Astrocyte (in vitro differentiated cells and primary cell): ENCODE results near the gene CRHR2. TPM values are rescaled to one million over a fixed set of nuclear protein-coding genes. Genes with fewer than 3 reads are reported as not detected.

ENCODE experiments used
- DNase-seq: peaks from one replicate; pipeline ENCODE4 v3.0.0-alpha.2; 2010; ENCODE audit warnings: low read depth
- FAIRE-seq: peaks from 2 replicates; lab custom pipeline; 2011; peaks lifted over from hg19 to GRCh38; lab: Jason Lieb, UNC
- H2AFZ ChIP-seq: 2 replicates; pipeline ENCODE4 v1.6.0; 2012; ENCODE audit warnings: low read depth, low read length, inconsistent platforms
- H3K27ac ChIP-seq: 2 replicates; pipeline ENCODE4 v1.5.1; 2011; ENCODE audit warnings: low read depth, low read length, inconsistent platforms
- H3K27me3 ChIP-seq: 2 replicates; pipeline ENCODE4 v1.6.0; 2011; ENCODE audit warnings: low read length, inconsistent platforms; ENCODE audit not compliant: insufficient read depth
- H3K36me3 ChIP-seq: 2 replicates; pipeline ENCODE4 v1.5.1; 2011; ENCODE audit warnings: low read length, inconsistent platforms; ENCODE audit not compliant: insufficient read depth
- H3K4me1 ChIP-seq: 2 replicates; pipeline ENCODE4 v1.5.1; 2011; ENCODE audit warnings: low read length, inconsistent platforms; ENCODE audit not compliant: insufficient read depth
- H3K4me2 ChIP-seq: 2 replicates; pipeline ENCODE4 v1.6.0; 2012; ENCODE audit warnings: low read length, inconsistent platforms
- H3K4me3 ChIP-seq: 2 replicates; pipeline ENCODE4 v1.5.1; 2011; ENCODE audit warnings: low read depth, mild to moderate bottlenecking, low read length, inconsistent platforms; ENCODE audit not compliant: insufficient read depth
- H3K79me2 ChIP-seq: 2 replicates; pipeline ENCODE4 v1.6.0; 2012; ENCODE audit warnings: mild to moderate bottlenecking, low read length, inconsistent platforms; ENCODE audit not compliant: insufficient read depth
- H3K9ac ChIP-seq: 2 replicates; pipeline ENCODE4 v1.6.0; 2012; ENCODE audit warnings: mild to moderate bottlenecking, low read length, inconsistent platforms
- H3K9me3 ChIP-seq: 2 replicates; pipeline ENCODE4 v1.5.1; 2012; ENCODE audit warnings: low read depth, mild to moderate bottlenecking, low read length, inconsistent platforms; ENCODE audit not compliant: insufficient read depth
- H4K20me1 ChIP-seq: 2 replicates; pipeline ENCODE4 v1.6.0; 2012; ENCODE audit warnings: low read length, inconsistent platforms; ENCODE audit not compliant: insufficient read depth
- H3K27ac Mint-ChIP-seq: one replicate; pipeline ENCODE4 v1.8.0; 2021; ENCODE audit warnings: mild to moderate bottlenecking, mixed read lengths; ENCODE audit not compliant: unreplicated experiment
- H3K27me3 Mint-ChIP-seq: one replicate; pipeline ENCODE4 v1.8.0; 2021; ENCODE audit warnings: low read depth, mixed read lengths; ENCODE audit not compliant: unreplicated experiment
- H3K36me3 Mint-ChIP-seq: one replicate; pipeline ENCODE4 v1.8.0; 2021; ENCODE audit warnings: low read depth, mixed read lengths; ENCODE audit not compliant: unreplicated experiment
- H3K4me1 Mint-ChIP-seq: one replicate; pipeline ENCODE4 v1.8.0; 2021; ENCODE audit warnings: low read depth, mixed read lengths; ENCODE audit not compliant: unreplicated experiment
- H3K4me3 Mint-ChIP-seq: one replicate; pipeline ENCODE4 v1.8.0; 2021; ENCODE audit warnings: mild to moderate bottlenecking, moderate library complexity, mixed read lengths; ENCODE audit not compliant: unreplicated experiment
- H3K9me3 Mint-ChIP-seq: one replicate; pipeline ENCODE4 v1.8.0; 2021; ENCODE audit warnings: mild to moderate bottlenecking, mixed read lengths; ENCODE audit not compliant: unreplicated experiment
- CTCF ChIP-seq: IDR thresholded peaks from 2 replicates; pipeline ENCODE4 v1.5.1; 2011; ENCODE audit warnings: low read depth, mild to moderate bottlenecking, inconsistent platforms, low read length, moderate library complexity; ENCODE audit not compliant: insufficient read depth
- EZH2 ChIP-seq: IDR thresholded peaks from 2 replicates; pipeline ENCODE4 v1.6.1; 2012; ENCODE audit warnings: mild to moderate bottlenecking, low read length, inconsistent platforms; ENCODE audit not compliant: insufficient read depth
- total RNA-seq: library from RNA; stranded (reverse); gene quantifications from 2 replicates; pipeline ENCODE4 v1.2.1, GENCODE V29; 2021

CRHR2 gene
- total RNA-seq, 1 donor from 2014 or later, result not detected

GRCh38 chr7:30684351-30684750, 2.1 kb upstream of the CRHR2 start:
- Mint-ChIP-seq H3K27me3 (peaks cover 53% of the 10 kb centered on the region), H3K27ac (no peak overlapping the region), H3K4me3 (no peak overlapping the region), H3K36me3 (peaks cover 2% of the 10 kb centered on the region), H3K9me3 (no peaks in the 10 kb centered on the region), H3K4me1 (peaks cover 9% of the 10 kb centered on the region)
- H3K27me3 ChIP-seq, result peaks cover 59% of the 10 kb centered on the region
- DNase-seq (no peak), FAIRE-seq (no peak)
- H3K4me1 ChIP-seq, result peaks cover 6% of the 10 kb centered on the region
- no peak overlapping the region for H3K4me2 ChIP-seq
- no peak for TF ChIP-seq EZH2
- TF ChIP-seq CTCF, result no peak
- H3K36me3 ChIP-seq, result no peaks in the 10 kb centered on the region
- H3K9ac ChIP-seq, result no peak overlapping the region
- no peak overlapping the region for H3K27ac ChIP-seq
- H2AFZ ChIP-seq, result no peak overlapping the region
- H3K4me3 ChIP-seq, result no peak overlapping the region
- no peaks in the 10 kb centered on the region for H3K79me2 ChIP-seq
- no peaks in the 10 kb centered on the region for H3K9me3 ChIP-seq
- no peaks in the 10 kb centered on the region for H4K20me1 ChIP-seq

GRCh38 chr7:30683816-30684215, 1.6 kb upstream of the CRHR2 start:
- no peak for FAIRE-seq

More at GRCh38 chr7:30683816-30684215, 1.6 kb upstream of the CRHR2 start:
- H3K36me3 ChIP-seq, result no peaks in the 10 kb centered on the region
- Mint-ChIP-seq H3K27me3 (peaks cover 58% of the 10 kb centered on the region), H3K27ac (no peak overlapping the region), H3K4me3 (no peak overlapping the region), H3K4me1 (peaks cover 9% of the 10 kb centered on the region), H3K36me3 (peaks cover 2% of the 10 kb centered on the region), H3K9me3 (no peaks in the 10 kb centered on the region)
- H3K79me2 ChIP-seq, result no peaks in the 10 kb centered on the region
- H2AFZ ChIP-seq, result no peak overlapping the region
- no peak for TF ChIP-seq CTCF
- TF ChIP-seq EZH2, result no peak
- no peak overlapping the region for H3K4me3 ChIP-seq
- no peak for DNase-seq
- H3K4me1 ChIP-seq, result peaks cover 6% of the 10 kb centered on the region
- peaks cover 63% of the 10 kb centered on the region for H3K27me3 ChIP-seq
- no peak overlapping the region for H3K27ac ChIP-seq
- no peak overlapping the region for H3K9ac ChIP-seq
- H4K20me1 ChIP-seq, result no peaks in the 10 kb centered on the region
- H3K9me3 ChIP-seq, result no peaks in the 10 kb centered on the region
- H3K4me2 ChIP-seq, result no peak overlapping the region
